Measurements from ENCODE around the gene CLK1. TPM values are rescaled to one million over a fixed set of nuclear protein-coding genes. Genes with fewer than 3 reads are reported as not detected.
A peak's percentile ranks its signal among the peaks of the same experiment; 100 is the strongest.
"Not testable (repeated sequence)": the region's sequence is repeated elsewhere in the genome, so short reads cannot be mapped to it uniquely, and the experiment has no call there.

CLK1 gene
- total RNA-seq, 1 donor from 2014 or later = 203 TPM

GRCh38 chr2:200901459-200902072 lies 37.1 kb upstream of the CLK1 start:
- Mint-ChIP-seq H3K27me3 (no peaks in the 10 kb centered on the region), H3K27ac (peak overlapping the region; percentile 38), H3K4me1 (peaks cover 4% of the 10 kb centered on the region), H3K9me3 (no peaks in the 10 kb centered on the region), H3K4me3 (no peak overlapping the region), H3K36me3 (ENCODE audit: low read depth) (peaks cover 74% of the 10 kb centered on the region)
- intact Hi-C loops (cut with micrococcal nuclease) = loop anchor here (1.0 to 5.0 kb wide), 8 partner anchors 12 to 461 kb away; partner anchors contain the start of genes NIF3L1 and PPIL3
- peak; percentile 30 for TF ChIP-seq CTCF (IDR thresholded peaks at IDR 0.05)
- DNase-seq (no peak), ATAC-seq (ENCODE audit: low read depth) (peak; percentile 100)
- CTCF ChIA-PET = interaction anchor here (0.6 to 1.6 kb wide), 8 partner anchors 168 to 331 kb away, joined by 3 to 21 read pairs (median 3); no protein-coding TSS in a partner anchor
- POLR2A ChIA-PET = interaction anchor here (0.7 to 1.5 kb wide), 4 partner anchors 62 to 331 kb away, joined by 3 to 6 read pairs (median 3); partner anchors contain the start of gene ORC2

GRCh38 chr2:200899482-200899881 lies 35.0 kb upstream of the CLK1 start:
- Mint-ChIP-seq H3K27me3 (no peaks in the 10 kb centered on the region), H3K4me1 (peaks cover 4% of the 10 kb centered on the region), H3K36me3 (ENCODE audit: low read depth) (peaks cover 81% of the 10 kb centered on the region), H3K27ac (no peak overlapping the region), H3K4me3 (no peak overlapping the region), H3K9me3 (no peaks in the 10 kb centered on the region)
- intact Hi-C loops (cut with micrococcal nuclease) = no loop called here
- ATAC-seq (ENCODE audit: low read depth) (no peak), DNase-seq (no peak)
- POLR2A ChIA-PET = no interaction called here
- no peak for TF ChIP-seq CTCF (IDR thresholded peaks at IDR 0.05)
- CTCF ChIA-PET = interaction anchor here (1.7 kb wide), 1 partner anchor 278 kb away, joined by 5 read pairs; no protein-coding TSS in a partner anchor

- intact Hi-C loops (cut with micrococcal nuclease) = loop anchor here (1.0 to 5.0 kb wide), 14 partner anchors 12 to 1376 kb away; partner anchors contain the start of genes ALS2, BZW1, CASP10 and CLK1
- Mint-ChIP-seq H3K27me3 (no peaks in the 10 kb centered on the region), H3K27ac (peak within 1 kb of the TSS; percentile 100), H3K4me1 (peaks cover 40% of the 10 kb centered on the region), H3K36me3 (ENCODE audit: low read depth) (peaks cover 50% of the 10 kb centered on the region), H3K9me3 (no peaks in the 10 kb centered on the region), H3K4me3 (peak within 1 kb of the TSS; percentile 99)
- POLR2A ChIA-PET = interaction anchor here (0.5 to 2.4 kb wide), 23 partner anchors 9 to 892 kb away, joined by 3 to 117 read pairs (median 4); partner anchors contain the start of genes ALS2, BZW1, CASP10 and CASP8
- peak; percentile 90 for DNase-seq
- no peak for TF ChIP-seq CTCF (IDR thresholded peaks at IDR 0.05)
- peak; percentile 80 for ATAC-seq (ENCODE audit: low read depth)
- CTCF ChIA-PET = interaction anchor here (1.0 to 2.9 kb wide), 6 partner anchors 16 to 343 kb away, joined by 3 to 9 read pairs (median 6); partner anchors contain the start of gene CLK1
Observed at GRCh38 chr2:200888704-200889625, 24.5 kb upstream of the CLK1 start, which contains the start of the genes NIF3L1 and PPIL3. TSS of gene NIF3L1 (plus strand) at chr2:200889371. CDS start at chr2:200891944, 2,573 bp downstream. TSS of gene PPIL3 (minus strand) at chr2:200889077. CDS start at chr2:200887615, 1,462 bp downstream.

- POLR2A ChIA-PET = interaction anchor here (2.7 kb wide), 1 partner anchor 18 kb away, joined by 9 read pairs; the partner anchor contains the start of gene CLK1
- not testable (repeated sequence) for H3K27ac Mint-ChIP-seq
Observed at GRCh38 chr2:200881715-200882249, 17.3 kb upstream of the CLK1 start.

GRCh38 chr2:200878289-200878880 lies 13.9 kb upstream of the CLK1 start:
- no peaks in the 10 kb centered on the region for H3K9me3 Mint-ChIP-seq
- ATAC-seq (ENCODE audit: low read depth) (no peak), DNase-seq (no peak)
- no peak overlapping the region for H3K4me3 Mint-ChIP-seq
- H3K27me3 Mint-ChIP-seq = no peaks in the 10 kb centered on the region
- no peaks in the 10 kb centered on the region for H3K4me1 Mint-ChIP-seq
- intact Hi-C loops (cut with micrococcal nuclease) = no loop called here
- no peak overlapping the region for H3K27ac Mint-ChIP-seq
- peaks cover 80% of the 10 kb centered on the region for H3K36me3 Mint-ChIP-seq (ENCODE audit: low read depth)
- no peak for TF ChIP-seq CTCF (IDR thresholded peaks at IDR 0.05)
- CTCF ChIA-PET = no interaction called here
- POLR2A ChIA-PET = interaction anchor here (0.6 to 1.6 kb wide), 2 partner anchors 14 to 369 kb away, joined by 3 to 9 read pairs; partner anchors contain the start of gene CLK1

More at GRCh38 chr2:200881715-200882249, 17.3 kb upstream of the CLK1 start:
- intact Hi-C loops (cut with micrococcal nuclease); H3K4me1 Mint-ChIP-seq; DNase-seq; H3K4me3 Mint-ChIP-seq; CTCF ChIA-PET; H3K9me3 Mint-ChIP-seq; H3K27me3 Mint-ChIP-seq; ATAC-seq (ENCODE audit: low read depth): not testable (repeated sequence)
- H3K36me3 Mint-ChIP-seq (ENCODE audit: low read depth) = peaks cover 76% of the 10 kb centered on the region
